Suprapubic skin (tissue), 4 donors: ENCODE measurements around the gene ANO4. TPM values are rescaled to one million over a fixed set of nuclear protein-coding genes. Genes with fewer than 3 reads are reported as not detected.

ENCODE experiments used
- DNase-seq, 2 donors: peaks; one replicate each; pipeline ENCODE4 v3.0.0-alpha.2; 2019; ENCODE audit warnings: low spot score in 2 of 2
- H3K27ac ChIP-seq: fragments of 200-600 bp; sonication (generic); one replicate; pipeline ENCODE4 v1.5.1; 2019
- H3K27me3 ChIP-seq: fragments of 200-600 bp; sonication (generic); one replicate; pipeline ENCODE4 v1.5.1; 2019
- H3K36me3 ChIP-seq: fragments of 200-600 bp; sonication (generic); one replicate; pipeline ENCODE4 v1.5.1; 2019
- H3K4me1 ChIP-seq: fragments of 200-600 bp; sonication (generic); one replicate; pipeline ENCODE4 v1.5.1; 2019
- H3K4me3 ChIP-seq: fragments of 200-600 bp; sonication (generic); one replicate; pipeline ENCODE4 v1.5.1; 2019; ENCODE audit warnings: mild to moderate bottlenecking
- H3K9me3 ChIP-seq: fragments of 200-600 bp; sonication (generic); one replicate; pipeline ENCODE4 v1.5.1; 2019
- CTCF ChIP-seq, 2 donors: fragments of 200-600 bp in 1 of 2; fragments of 450-650 bp in 1 of 2; sonication (generic) in 1 of 2; IDR thresholded peaks; one replicate each; pipeline ENCODE4 v1.5.1; 2016 to 2019; ENCODE audit warnings: antibody characterized with exemption in 2 of 2, mild to moderate bottlenecking in 1 of 2, moderate library complexity in 1 of 2
- EP300 ChIP-seq: sonication (generic); formaldehyde crosslinking; IDR thresholded peaks from one replicate; pipeline ENCODE4 v1.6.1; 2017; ENCODE audit warnings: antibody characterized with exemption
- POLR2A ChIP-seq, 2 donors: fragments of 450-650 bp; IDR thresholded peaks; one replicate each; pipeline ENCODE4 v1.6.1; 2017; ENCODE audit warnings: antibody characterized with exemption in 2 of 2, mild to moderate bottlenecking in 2 of 2, moderate library complexity in 2 of 2
- POLR2AphosphoS5 ChIP-seq, 3 donors: sonication (generic); formaldehyde crosslinking; IDR thresholded peaks; one replicate each; pipeline ENCODE4 v1.6.1; 2017; ENCODE audit warnings: antibody characterized with exemption in 3 of 3
- WGBS: methylation state at CpG from one replicate; pipeline ENCODE4 v1.1.5; 2018; 5-methylcytosine and 5-hydroxymethylcytosine counted together
- total RNA-seq, 4 donors: library from RNA; depleted of rRNA; stranded (reverse); fragments of >200 nt; gene quantifications; one replicate each; pipeline ENCODE4 v1.1.0, GENCODE V29; 2016

The ANO4 gene
- total RNA-seq, 4 donors from 2014 or later, result 0.30 to 1.2 TPM; not detected in 2

- Histone ChIP-seq H3K36me3 (no peaks in the 10 kb centered on the region), H3K27me3 (no peaks in the 10 kb centered on the region), H3K9me3 (peaks cover 3% of the 10 kb centered on the region), H3K27ac (no peak overlapping the region), H3K4me1 (no peaks in the 10 kb centered on the region), H3K4me3 (no peak overlapping the region)
- 69% methylated on average over 2 of the region's 2 CpGs for WGBS
- DNase-seq, result no peak
- no peak for TF ChIP-seq CTCF (IDR thresholded peaks at IDR 0.05)
- no peak for TF ChIP-seq POLR2A (IDR thresholded peaks at IDR 0.05)
- TF ChIP-seq EP300, result no peak
- no peak for TF ChIP-seq POLR2AphosphoS5 (IDR thresholded peaks at IDR 0.05)
Observed at GRCh38 chr12:101038289-101038871, 243.8 kb downstream of the ANO4 start.

DNA sequence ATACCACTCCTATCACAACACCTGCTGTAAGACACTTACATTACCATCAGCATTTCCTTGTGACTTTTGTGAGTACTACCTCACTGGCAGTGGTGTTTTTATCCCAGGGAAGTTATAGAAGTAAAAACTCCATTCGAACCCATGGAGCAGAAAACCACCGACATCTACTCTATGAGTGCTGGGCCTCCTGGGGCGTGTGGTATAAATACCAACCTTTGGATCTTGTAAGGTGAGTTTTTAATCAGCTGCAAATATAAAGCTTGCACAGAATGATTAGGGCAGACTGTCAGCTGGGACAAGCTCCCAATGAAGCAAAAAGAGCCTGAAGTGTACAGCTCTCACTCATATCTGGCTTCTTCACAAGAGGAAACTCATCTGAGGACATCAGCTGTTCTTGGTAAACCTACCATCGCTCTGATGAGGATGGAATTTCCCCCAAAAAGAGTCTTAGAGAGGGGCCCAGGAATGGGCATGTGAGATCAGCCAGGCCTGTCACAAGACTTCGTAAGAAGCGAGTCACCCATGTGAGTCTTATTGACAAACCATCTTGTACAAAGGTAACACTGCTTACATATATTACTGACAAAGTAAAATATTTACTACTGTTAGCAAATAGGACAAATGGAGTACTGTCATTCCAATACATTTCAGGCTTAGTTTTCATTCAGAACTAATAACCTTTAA, 245.4 kb downstream of the ANO4 start:
- H3K4me3 ChIP-seq, result no peak overlapping the region
- H3K9me3 ChIP-seq, result no peaks in the 10 kb centered on the region
- WGBS, result 88% methylated on average over 6 of the region's 6 CpGs
- H3K27ac ChIP-seq, result no peak overlapping the region
- no peaks in the 10 kb centered on the region for H3K27me3 ChIP-seq
- H3K36me3 ChIP-seq, result no peaks in the 10 kb centered on the region
- no peak for DNase-seq
- no peak for TF ChIP-seq CTCF (IDR thresholded peaks at IDR 0.05)
- TF ChIP-seq EP300, result no peak
- TF ChIP-seq POLR2A (IDR thresholded peaks at IDR 0.05), result no peak
- no peak for TF ChIP-seq POLR2AphosphoS5 (IDR thresholded peaks at IDR 0.05)
- no peaks in the 10 kb centered on the region for H3K4me1 ChIP-seq

DNA sequence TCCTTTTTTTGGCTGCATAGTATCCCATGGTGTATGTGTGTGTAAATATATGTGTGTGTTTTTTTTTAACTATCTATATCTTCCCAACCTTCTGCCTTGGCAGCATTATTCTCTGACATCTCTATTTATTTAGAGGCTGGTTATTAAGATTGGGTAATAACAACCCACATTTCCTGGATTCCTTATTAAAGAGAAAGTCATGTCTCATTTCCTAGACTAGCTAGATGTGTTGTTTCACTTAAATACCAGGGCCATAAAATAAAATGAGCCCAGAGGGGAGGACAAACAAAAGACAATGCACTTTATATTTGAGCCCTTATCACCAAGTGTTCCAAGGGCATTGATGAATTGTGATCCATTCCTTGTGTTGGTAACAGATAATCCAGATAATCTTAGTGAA, 246.4 kb downstream of the ANO4 start:
- TF ChIP-seq EP300, result no peak
- no peak for TF ChIP-seq POLR2A (IDR thresholded peaks at IDR 0.05)
- no peak for TF ChIP-seq CTCF (IDR thresholded peaks at IDR 0.05)
- TF ChIP-seq POLR2AphosphoS5 (IDR thresholded peaks at IDR 0.05), result no peak
- H3K27ac ChIP-seq, result no peak overlapping the region
- no peak for DNase-seq

GRCh38 chr12:101042211-101042610, 247.6 kb downstream of the ANO4 start:
- Histone ChIP-seq H3K27ac (no peak overlapping the region), H3K27me3 (no peaks in the 10 kb centered on the region), H3K4me3 (no peak overlapping the region), H3K36me3 (no peaks in the 10 kb centered on the region), H3K9me3 (no peaks in the 10 kb centered on the region), H3K4me1 (no peaks in the 10 kb centered on the region)
- TF ChIP-seq EP300, result no peak
- no peak for TF ChIP-seq POLR2A (IDR thresholded peaks at IDR 0.05)
- no peak for TF ChIP-seq CTCF (IDR thresholded peaks at IDR 0.05)
- TF ChIP-seq POLR2AphosphoS5 (IDR thresholded peaks at IDR 0.05), result no peak
- 86% methylated on average over 8 of the region's 8 CpGs for WGBS
- DNase-seq, result no peak

More for the DNA sequence above, 246.4 kb downstream of the ANO4 start:
- Histone ChIP-seq H3K27me3 (no peaks in the 10 kb centered on the region), H3K4me3 (no peak overlapping the region), H3K9me3 (no peaks in the 10 kb centered on the region), H3K4me1 (no peaks in the 10 kb centered on the region), H3K36me3 (no peaks in the 10 kb centered on the region)

DNA sequence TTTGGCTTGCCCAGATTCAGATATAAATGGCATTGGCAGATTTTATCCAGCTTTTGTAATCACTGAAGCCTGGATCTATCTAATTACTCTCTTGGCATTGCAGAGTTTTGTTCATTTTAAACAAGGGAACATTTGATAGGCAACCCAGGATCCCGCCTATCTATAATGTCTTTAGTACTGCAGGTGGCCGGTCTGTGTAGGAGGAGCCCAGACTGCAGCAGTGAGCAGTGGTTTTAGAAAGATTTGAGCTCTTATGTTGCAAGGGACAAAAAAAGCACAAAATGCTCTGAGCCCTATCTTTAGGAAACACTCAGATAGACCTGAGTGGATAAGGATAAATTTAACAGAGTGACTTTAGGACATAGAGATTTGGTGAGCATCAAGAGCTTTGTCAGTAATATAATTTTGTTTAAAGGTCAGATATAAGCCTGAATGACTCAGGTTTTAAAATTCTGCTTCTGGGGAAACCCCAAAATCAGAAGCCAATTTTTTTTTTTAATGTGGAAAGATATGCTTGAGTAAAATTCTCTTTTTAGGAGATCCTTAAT, 250.0 kb downstream of the ANO4 start:
- DNase-seq, result no peak
- H3K36me3 ChIP-seq, result no peaks in the 10 kb centered on the region
- TF ChIP-seq POLR2A (IDR thresholded peaks at IDR 0.05) (no peak), EP300 (no peak), CTCF (IDR thresholded peaks at IDR 0.05) (no peak), POLR2AphosphoS5 (IDR thresholded peaks at IDR 0.05) (no peak)
- WGBS, result 65% methylated on average over 2 of the region's 2 CpGs
- no peaks in the 10 kb centered on the region for H3K4me1 ChIP-seq
- no peaks in the 10 kb centered on the region for H3K27me3 ChIP-seq
- H3K4me3 ChIP-seq, result no peak overlapping the region
- no peak overlapping the region for H3K27ac ChIP-seq
- no peaks in the 10 kb centered on the region for H3K9me3 ChIP-seq
